ENCODE data around the gene CTNND2.

DNA sequence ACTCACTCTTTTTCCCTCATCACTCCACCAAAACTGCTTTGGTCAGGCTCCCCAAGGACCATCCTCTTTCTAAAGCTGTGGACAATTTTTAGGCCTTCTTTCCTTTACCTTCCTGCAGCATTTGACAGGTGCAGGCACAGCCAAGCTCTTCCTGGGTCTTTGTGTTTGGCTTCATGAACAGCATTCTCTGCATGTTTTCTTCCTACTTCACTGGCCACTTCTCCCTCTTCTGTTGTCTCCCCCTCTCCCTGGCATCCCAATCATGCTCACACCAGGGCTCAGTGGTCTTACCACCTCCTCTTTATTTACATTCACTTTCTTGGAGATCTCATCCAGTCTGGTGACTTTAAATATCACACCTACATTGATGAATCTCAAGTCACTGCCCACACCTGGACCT is 51.1 kb downstream of the CTNND2 start:
- TF ChIP-seq SP1 (IDR thresholded peaks at IDR 0.05) (no peak), FOXK2 (IDR thresholded peaks at IDR 0.05) (no peak), BHLHE40 (IDR thresholded peaks at IDR 0.05; ENCODE audit: borderline replicate concordance) (no peak), ARNT (IDR thresholded peaks at IDR 0.05) (no peak), ELF4 (IDR thresholded peaks at IDR 0.05) (no peak), HDGF (IDR thresholded peaks at IDR 0.05; ENCODE audit: borderline replicate concordance) (no peak), L3MBTL2 (conservative IDR thresholded peaks at IDR 0.05) (no peak), CTBP1 (IDR thresholded peaks at IDR 0.05; ENCODE audit: borderline replicate concordance) (no peak), NFRKB (IDR thresholded peaks at IDR 0.05) (no peak)
- TF ChIP-seq, protein P1, sequence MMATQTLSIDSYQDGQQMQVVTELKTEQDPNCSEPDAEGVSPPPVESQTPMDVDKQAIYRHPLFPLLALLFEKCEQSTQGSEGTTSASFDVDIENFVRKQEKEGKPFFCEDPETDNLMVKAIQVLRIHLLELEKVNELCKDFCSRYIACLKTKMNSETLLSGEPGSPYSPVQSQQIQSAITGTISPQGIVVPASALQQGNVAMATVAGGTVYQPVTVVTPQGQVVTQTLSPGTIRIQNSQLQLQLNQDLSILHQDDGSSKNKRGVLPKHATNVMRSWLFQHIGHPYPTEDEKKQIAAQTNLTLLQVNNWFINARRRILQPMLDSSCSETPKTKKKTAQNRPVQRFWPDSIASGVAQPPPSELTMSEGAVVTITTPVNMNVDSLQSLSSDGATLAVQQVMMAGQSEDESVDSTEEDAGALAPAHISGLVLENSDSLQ (IDR thresholded peaks at IDR 0.05): no peak

Measured in HEK293T (cell line).